ENCODE measurements around the gene APP.

The APP gene

GRCh38 chr21:26127073-26127814 lies 43.3 kb downstream of the APP start:
- no peak for DNase-seq (ENCODE audit: low spot score)

- DNase-seq (ENCODE audit: low spot score): no peak
Measured at GRCh38 chr21:26126168-26126553, 44.4 kb downstream of the APP start.

GRCh38 chr21:26125433-26126167 lies 45.0 kb downstream of the APP start:
- no peak for DNase-seq (ENCODE audit: low spot score)

GRCh38 chr21:26124896-26125295 lies 45.7 kb downstream of the APP start:
- no peak for DNase-seq (ENCODE audit: low spot score)

- no peak for DNase-seq (ENCODE audit: low spot score)
Measured at GRCh38 chr21:26124421-26124833, 46.1 kb downstream of the APP start.

- no peak for DNase-seq (ENCODE audit: low spot score)
Measured at GRCh38 chr21:26123012-26123411, 47.6 kb downstream of the APP start.

- no peak for DNase-seq (ENCODE audit: low spot score)
Measured at GRCh38 chr21:26120828-26121227, 49.7 kb downstream of the APP start.

- DNase-seq (ENCODE audit: low spot score): no peak
Measured at GRCh38 chr21:26119906-26120305, 50.7 kb downstream of the APP start.

GRCh38 chr21:26118938-26119540 lies 51.5 kb downstream of the APP start:
- DNase-seq (ENCODE audit: low spot score): no peak

- no peak for DNase-seq (ENCODE audit: low spot score)
Measured at GRCh38 chr21:26117972-26118367, 52.6 kb downstream of the APP start.

GRCh38 chr21:26117324-26117971 lies 53.1 kb downstream of the APP start:
- no peak for DNase-seq (ENCODE audit: low spot score)

GRCh38 chr21:26116456-26117011 lies 54.0 kb downstream of the APP start:
- no peak for DNase-seq (ENCODE audit: low spot score)

- peak; percentile 52 for DNase-seq (ENCODE audit: low spot score)
Measured at GRCh38 chr21:26115899-26116298, 54.7 kb downstream of the APP start.

- no peak for DNase-seq (ENCODE audit: low spot score)
Measured at GRCh38 chr21:26115305-26115704, 55.3 kb downstream of the APP start.

GRCh38 chr21:26112975-26113374 lies 57.6 kb downstream of the APP start:
- DNase-seq (ENCODE audit: low spot score): no peak

GRCh38 chr21:26112127-26112742 lies 58.3 kb downstream of the APP start:
- no peak for DNase-seq (ENCODE audit: low spot score)

- DNase-seq (ENCODE audit: low spot score): no peak
Measured at GRCh38 chr21:26110715-26111114, 59.9 kb downstream of the APP start.

GRCh38 chr21:26107429-26107828 lies 63.1 kb downstream of the APP start:
- DNase-seq (ENCODE audit: low spot score): no peak

- DNase-seq (ENCODE audit: low spot score): no peak
Measured at GRCh38 chr21:26106562-26106961, 64.0 kb downstream of the APP start.

GRCh38 chr21:26105819-26106218 lies 64.8 kb downstream of the APP start:
- DNase-seq (ENCODE audit: low spot score): no peak

GRCh38 chr21:26100573-26100972 lies 70.0 kb downstream of the APP start:
- no peak for DNase-seq (ENCODE audit: low spot score)
